Fibroblast of lung (primary cell): Measurements from ENCODE around the gene DNAH8. TPM values are rescaled to one million over a fixed set of nuclear protein-coding genes. Genes with fewer than 3 reads are reported as not detected.
"Not testable (repeated sequence)": the region's sequence is repeated elsewhere in the genome, so short reads cannot be mapped to it uniquely, and the experiment has no call there.

Source experiments
- DNase-seq, 2 donors: peaks; one replicate each; pipeline versions ENCODE4 v3.0.0 to v3.0.0-alpha.2; 2010; ENCODE audit warnings: low read depth in 2 of 2
- H2AFZ ChIP-seq: 2 replicates; pipeline ENCODE4 v1.5.1; 2012; ENCODE audit warnings: low read length, control low read depth, inconsistent platforms
- H3K27ac ChIP-seq: 2 replicates; pipeline ENCODE4 v1.5.1; 2011; ENCODE audit warnings: low read length, control low read depth; ENCODE audit not compliant: insufficient read depth
- H3K27me3 ChIP-seq: 2 replicates; pipeline ENCODE4 v1.5.1; 2011; ENCODE audit warnings: mild to moderate bottlenecking, low read length; ENCODE audit not compliant: control insufficient read depth, insufficient read depth
- H3K36me3 ChIP-seq: 2 replicates; pipeline ENCODE4 v1.5.1; 2011; ENCODE audit warnings: low read length; ENCODE audit not compliant: control insufficient read depth, insufficient read depth
- H3K4me1 ChIP-seq: 2 replicates; pipeline ENCODE4 v1.5.1; 2011; ENCODE audit warnings: low read length; ENCODE audit not compliant: control insufficient read depth, insufficient read depth; ENCODE audit errors: extremely low read depth
- H3K4me2 ChIP-seq: 2 replicates; pipeline ENCODE4 v1.5.1; 2011; ENCODE audit warnings: low read length, control low read depth; ENCODE audit not compliant: insufficient read depth; ENCODE audit errors: extremely low read depth
- H3K4me3 ChIP-seq, 4 experiments: fragments of 200-600 bp in 1 of 4; sonication (generic) in 1 of 4; replicated peaks in 1 of 4; 2 replicates each; pipeline ENCODE4 v1.5.1; 2011 to 2016; ENCODE audit warnings: low read length in 4 of 4, low read depth in 3 of 4, mild to moderate bottlenecking in 3 of 4, control low read depth in 2 of 4, inconsistent platforms in 1 of 4, mixed read lengths in 1 of 4; ENCODE audit not compliant: insufficient read depth in 1 of 4; ENCODE audit errors: control extremely low read depth in 1 of 4
- H3K79me2 ChIP-seq: 2 replicates; pipeline ENCODE4 v1.5.1; 2012; ENCODE audit warnings: mild to moderate bottlenecking, low read length, inconsistent platforms; ENCODE audit not compliant: control insufficient read depth, insufficient read depth
- H3K9ac ChIP-seq: 2 replicates; pipeline ENCODE4 v1.5.1; 2011; ENCODE audit warnings: mild to moderate bottlenecking, low read length, control low read depth; ENCODE audit not compliant: insufficient read depth
- H3K9me3 ChIP-seq: 2 replicates; pipeline ENCODE4 v1.5.1; 2012; ENCODE audit warnings: low read depth, low read length; ENCODE audit not compliant: control insufficient read depth, insufficient read depth
- H4K20me1 ChIP-seq: 2 replicates; pipeline ENCODE4 v1.5.1; 2011; ENCODE audit warnings: low read length; ENCODE audit not compliant: control insufficient read depth, insufficient read depth; ENCODE audit errors: extremely low read depth
- CTCF ChIP-seq, 2 donors: IDR thresholded peaks in 1 of 2; conservative IDR thresholded peaks in 1 of 2; 1 replicate in 1 of 2; 2 replicates in 1 of 2; pipeline ENCODE4 v1.5.1; 2011 to 2012; ENCODE audit warnings: low read length in 2 of 2, control low read depth in 1 of 2, inconsistent platforms in 1 of 2, low read depth in 1 of 2, mild to moderate bottlenecking in 1 of 2
- EZH2 ChIP-seq: IDR thresholded peaks from 2 replicates; pipeline ENCODE4 v1.5.1; 2012; ENCODE audit warnings: low read length, control low read depth, mild to moderate bottlenecking; ENCODE audit errors: missing control alignments
- polyA plus RNA-seq, 2 donors: library from polyadenylated mRNA; depleted of rRNA in 1 of 2; stranded (reverse) in 1 of 2; unstranded in 1 of 2; fragments of >200 nt; gene quantifications; 2 replicates each; pipeline ENCODE4 v1.2.1, GENCODE V29; 2011 to 2012; ENCODE audit warnings: missing spikeins in 1 of 2
- total RNA-seq: library from RNA; depleted of rRNA; stranded (reverse); fragments of >200 nt; gene quantifications from 2 replicates; pipeline ENCODE4 v1.2.1, GENCODE V29; 2014

Gene DNAH8
- total and polyA plus RNA-seq, 2 donors (not counting 1 experiment from before 2014, with no cell fraction given): under 0.01 TPM; not detected in 1

- TF ChIP-seq EZH2: no peak
- no peak for TF ChIP-seq CTCF (conservative IDR thresholded peaks at IDR 0.05 in 1 of 2, IDR thresholded peaks at IDR 0.05 in 1 of 2; ENCODE audit: low read depth in 1 of 2, low read length in 2 of 2)
- Histone ChIP-seq H4K20me1 (no peaks in the 10 kb centered on the region), H3K4me2 (no peak overlapping the region), H3K4me3 (no peak overlapping the region), H3K4me1 (no peaks in the 10 kb centered on the region), H2AFZ (no peak overlapping the region), H3K27me3 (no peaks in the 10 kb centered on the region), H3K79me2 (no peaks in the 10 kb centered on the region), H3K27ac (no peak overlapping the region), H3K36me3 (no peaks in the 10 kb centered on the region), H3K9ac (no peak overlapping the region), H3K9me3 (no peaks in the 10 kb centered on the region)
- DNase-seq: no peak
Measured at GRCh38 chr6:38794682-38795081, 79.6 kb downstream of the DNAH8 start.

- H2AFZ ChIP-seq: no peak overlapping the region
Measured at GRCh38 chr6:38796006-38796405, 80.9 kb downstream of the DNAH8 start.

GRCh38 chr6:38796437-38796836 lies 81.3 kb downstream of the DNAH8 start:
- H3K4me2 ChIP-seq, H4K20me1 ChIP-seq, H3K79me2 ChIP-seq, H3K4me1 ChIP-seq, H2AFZ ChIP-seq, H3K9ac ChIP-seq, H3K27me3 ChIP-seq, H3K36me3 ChIP-seq, H3K9me3 ChIP-seq, H3K27ac ChIP-seq, DNase-seq, H3K4me3 ChIP-seq: not testable (repeated sequence)

More at GRCh38 chr6:38796006-38796405, 80.9 kb downstream of the DNAH8 start:
- TF ChIP-seq EZH2 (no peak), CTCF (conservative IDR thresholded peaks at IDR 0.05 in 1 of 2, IDR thresholded peaks at IDR 0.05 in 1 of 2; ENCODE audit: low read depth in 1 of 2, low read length in 2 of 2) (no peak)
- no peaks in the 10 kb centered on the region for H3K27me3 ChIP-seq
- H3K79me2 ChIP-seq: no peaks in the 10 kb centered on the region
- DNase-seq: no peak
- no peak overlapping the region for H3K9ac ChIP-seq
- H3K4me3 ChIP-seq: no peak overlapping the region
- H3K4me2 ChIP-seq: no peak overlapping the region
- H3K27ac ChIP-seq: no peak overlapping the region
- no peaks in the 10 kb centered on the region for H3K36me3 ChIP-seq
- H3K9me3 ChIP-seq: no peaks in the 10 kb centered on the region
- H4K20me1 ChIP-seq: no peaks in the 10 kb centered on the region
- no peaks in the 10 kb centered on the region for H3K4me1 ChIP-seq
